Colonic mucosa (tissue), 4 donors: ENCODE results near the gene SVEP1. TPM values are rescaled to one million over a fixed set of nuclear protein-coding genes. Genes with fewer than 3 reads are reported as not detected.

ENCODE experiments used
- DNase-seq: peaks from one replicate; pipeline ENCODE4 v3.0.0-alpha.2; 2020
- H3K27ac ChIP-seq: fragments of 200-600 bp; one replicate; pipeline ENCODE4 v1.8.0; 2021
- H3K27me3 ChIP-seq: fragments of 200-600 bp; one replicate; pipeline ENCODE4 v1.8.0; 2021
- H3K36me3 ChIP-seq: fragments of 200-600 bp; one replicate; pipeline ENCODE4 v1.8.0; 2021
- H3K4me1 ChIP-seq: fragments of 200-600 bp; one replicate; pipeline ENCODE4 v1.8.0; 2021; ENCODE audit warnings: mild to moderate bottlenecking
- H3K4me3 ChIP-seq: fragments of 200-600 bp; one replicate; pipeline ENCODE4 v1.8.0; 2021
- H3K9ac ChIP-seq, 2 donors: one replicate each; pipeline ENCODE4 v1.7.0; 2013; ENCODE audit warnings: control low read depth in 2 of 2, low read depth in 2 of 2, low read length in 2 of 2
- H3K9me3 ChIP-seq: fragments of 200-600 bp; one replicate; pipeline ENCODE4 v1.8.0; 2021
- CTCF ChIP-seq: fragments of 200-600 bp; IDR thresholded peaks from one replicate; pipeline ENCODE4 v1.8.0; 2022; ENCODE audit warnings: antibody characterized with exemption, mild to moderate bottlenecking
- intact Hi-C: fragments of 100-400 bp; cut with DNase I; formaldehyde crosslinking; loops from one replicate; pipeline ENCODE4 v1.14.1; 2022
- total RNA-seq, 2 donors: library from RNA; stranded (reverse); fragmentation: NEBNext Ultra II Directional in 1 of 2; extraction: Animal tissue kit (Norgen Biotek cat#: 25700) in 1 of 2; gene quantifications; one replicate each; pipeline ENCODE4 v1.2.1, GENCODE V29; 2021
- donor health status: healthy.
- donor health status: DM: no; HTN: no; CAD: no.
- donor health status: DM: no; HTN: no; CAD: no.

Gene SVEP1
- total RNA-seq, 2 donors from 2014 or later: 2.1 to 9.7 TPM

DNA sequence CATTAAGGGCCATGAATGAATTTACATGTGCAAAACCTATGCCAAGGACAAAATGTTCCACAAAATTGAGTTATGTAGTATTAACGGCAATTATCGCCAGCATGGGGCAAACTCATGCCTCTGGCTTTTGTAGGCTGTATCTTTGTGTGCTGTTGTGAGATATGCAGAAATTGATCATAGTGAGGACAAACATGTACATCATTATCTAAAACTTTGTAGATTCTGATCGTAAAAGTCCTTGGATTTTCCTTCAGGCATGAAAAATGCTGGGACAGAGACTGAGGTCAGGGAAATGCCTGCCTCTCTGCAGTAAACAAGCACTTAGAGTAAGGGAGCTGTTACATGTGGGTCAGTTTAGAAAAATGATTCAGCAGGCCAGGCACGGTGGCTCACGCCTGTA lies 236.0 kb downstream of the SVEP1 start:
- TF ChIP-seq CTCF: no peak
- no peak for DNase-seq
- Histone ChIP-seq H3K4me1 (no peaks in the 10 kb centered on the region), H3K36me3 (no peaks in the 10 kb centered on the region), H3K9me3 (no peaks in the 10 kb centered on the region), H3K27me3 (no peaks in the 10 kb centered on the region), H3K4me3 (no peak overlapping the region), H3K9ac (no peak overlapping the region), H3K27ac (no peak overlapping the region)
- intact Hi-C loops: no loop called here

DNA sequence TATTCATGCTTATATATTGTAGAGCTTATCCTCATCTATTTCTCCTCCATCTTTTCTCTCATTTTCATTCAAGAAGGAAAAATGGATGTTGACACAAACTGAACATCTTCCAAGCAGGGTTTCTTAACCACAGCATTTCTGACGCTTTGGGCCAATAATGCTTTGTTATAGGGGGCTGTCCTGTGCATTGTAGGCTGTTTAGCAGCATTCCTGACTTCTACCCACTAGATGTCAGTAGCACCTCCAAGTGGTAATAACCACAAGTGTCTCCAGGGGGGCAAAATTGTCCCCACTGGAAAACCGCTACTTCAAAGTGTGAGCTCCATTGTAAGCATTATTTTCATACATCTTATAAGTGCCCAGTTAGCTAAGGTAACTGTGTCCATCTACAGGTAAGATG lies 239.2 kb downstream of the SVEP1 start:
- Histone ChIP-seq H3K4me1 (no peaks in the 10 kb centered on the region), H3K9me3 (no peaks in the 10 kb centered on the region), H3K27ac (no peak overlapping the region), H3K36me3 (no peaks in the 10 kb centered on the region), H3K27me3 (no peaks in the 10 kb centered on the region), H3K9ac (no peak overlapping the region), H3K4me3 (no peak overlapping the region)
- intact Hi-C loops: no loop called here
- TF ChIP-seq CTCF: no peak
- DNase-seq: no peak

DNA sequence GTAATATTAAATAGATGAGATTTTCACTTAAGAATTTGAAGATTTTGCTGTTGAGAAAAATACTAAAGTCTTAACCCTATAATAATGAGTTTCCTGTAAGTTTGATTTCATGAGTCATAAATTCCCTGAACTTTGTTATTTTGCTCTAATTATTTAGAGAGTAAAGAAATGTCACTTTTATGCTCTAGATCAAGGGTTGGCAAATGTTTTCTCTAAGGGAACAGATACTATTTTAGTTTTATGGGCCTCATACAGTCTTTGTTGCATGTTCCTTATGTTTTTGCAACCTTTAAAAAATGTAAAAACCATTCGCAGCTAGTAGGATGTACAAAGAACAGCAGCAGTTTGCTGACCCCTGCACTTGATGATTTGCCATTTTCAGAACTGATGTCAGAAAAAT lies 241.4 kb downstream of the SVEP1 start:
- intact Hi-C loops: no loop called here
- Histone ChIP-seq H3K27me3 (no peaks in the 10 kb centered on the region), H3K27ac (no peak overlapping the region), H3K9ac (no peak overlapping the region), H3K4me1 (no peaks in the 10 kb centered on the region), H3K4me3 (no peak overlapping the region), H3K36me3 (no peaks in the 10 kb centered on the region), H3K9me3 (no peaks in the 10 kb centered on the region)
- no peak for DNase-seq
- TF ChIP-seq CTCF: no peak

DNA sequence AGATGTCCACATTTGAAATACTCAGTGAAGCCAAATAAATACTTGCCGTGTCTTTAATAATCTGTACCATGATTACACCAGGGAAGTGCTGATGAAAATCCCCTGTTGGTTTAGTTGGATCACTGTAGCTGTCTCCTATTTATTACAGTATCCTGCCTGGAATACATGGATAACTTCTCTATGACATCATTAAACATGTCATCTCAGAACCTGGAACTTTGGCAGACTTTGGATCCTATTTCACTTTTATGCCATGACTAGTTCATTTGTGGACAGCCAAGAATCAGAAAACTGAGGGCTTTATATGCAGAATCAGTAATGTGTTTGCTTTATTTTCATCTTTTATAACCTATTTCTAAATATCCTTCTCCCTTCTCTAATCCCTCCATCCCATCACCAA lies 241.8 kb downstream of the SVEP1 start, which contains the start of gene TXNDC8:
Gene TXNDC8 (minus strand): TSS at position 137 of the 400 bp plus-strand sequence.
- no peak for TF ChIP-seq CTCF
- H3K27ac ChIP-seq: no peak within 1 kb of the TSS
- H3K27me3 ChIP-seq: no peaks in the 10 kb centered on the region
- no peak within 1 kb of the TSS for H3K4me3 ChIP-seq
- intact Hi-C loops: no loop called here
- H3K36me3 ChIP-seq: no peaks in the 10 kb centered on the region
- no peak within 1 kb of the TSS for H3K9ac ChIP-seq
- no peak for DNase-seq
- no peaks in the 10 kb centered on the region for H3K9me3 ChIP-seq
- no peaks in the 10 kb centered on the region for H3K4me1 ChIP-seq

DNA sequence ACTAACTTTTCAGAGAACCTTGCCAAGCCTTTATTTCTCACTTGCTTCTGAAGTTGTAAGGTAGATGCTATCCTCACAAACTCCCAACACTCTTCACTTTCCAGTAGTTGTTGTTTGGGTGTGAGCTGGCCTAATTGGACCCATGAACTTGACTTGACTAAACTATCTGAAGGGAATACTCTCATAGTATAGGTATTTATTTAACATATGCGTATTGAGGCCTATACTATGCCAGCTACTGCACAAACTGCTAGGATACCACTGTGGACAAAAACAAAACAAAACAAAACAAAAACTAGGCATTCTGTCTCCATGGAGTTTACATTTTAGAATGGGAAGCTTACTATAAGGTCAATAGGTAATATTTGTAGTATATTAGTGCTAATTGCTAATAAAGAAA lies 243.2 kb downstream of the SVEP1 start:
- H3K36me3 ChIP-seq: no peaks in the 10 kb centered on the region
- TF ChIP-seq CTCF: no peak
- intact Hi-C loops: no loop called here
- H3K9me3 ChIP-seq: no peaks in the 10 kb centered on the region
- H3K9ac ChIP-seq: no peak overlapping the region
- H3K27me3 ChIP-seq: no peaks in the 10 kb centered on the region
- H3K27ac ChIP-seq: no peak overlapping the region
- DNase-seq: no peak
- no peak overlapping the region for H3K4me3 ChIP-seq
- H3K4me1 ChIP-seq: no peaks in the 10 kb centered on the region

DNA sequence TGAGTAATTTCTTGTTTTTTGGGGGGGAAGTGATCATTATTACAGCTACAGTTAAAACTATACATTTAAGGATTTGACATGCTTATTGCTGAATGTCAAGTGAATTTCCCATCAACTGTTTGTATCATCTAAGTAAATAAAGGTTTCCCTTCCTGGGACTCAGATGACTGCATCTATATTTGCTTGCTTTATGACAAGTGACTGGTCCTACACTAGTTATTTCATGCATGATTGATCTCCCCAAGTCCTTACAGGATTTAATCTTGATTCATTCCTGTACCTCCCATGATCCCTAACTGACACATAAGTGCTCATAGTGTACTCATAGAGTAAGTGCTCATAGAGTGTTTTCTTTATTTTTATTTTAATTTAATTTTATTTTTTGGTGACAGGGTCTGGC lies 244.7 kb downstream of the SVEP1 start:
- H3K27ac ChIP-seq: no peak overlapping the region
- H3K27me3 ChIP-seq: no peaks in the 10 kb centered on the region
- H3K9me3 ChIP-seq: no peaks in the 10 kb centered on the region
- no peak for TF ChIP-seq CTCF
- intact Hi-C loops: no loop called here
- no peaks in the 10 kb centered on the region for H3K36me3 ChIP-seq
- no peaks in the 10 kb centered on the region for H3K4me1 ChIP-seq
- no peak overlapping the region for H3K4me3 ChIP-seq
- no peak for DNase-seq
- H3K9ac ChIP-seq: no peak overlapping the region
